ENCODE measurements around the gene PANX2. TPM values are rescaled to one million over a fixed set of nuclear protein-coding genes. Genes with fewer than 3 reads are reported as not detected.
A peak's percentile ranks its signal among the peaks of the same experiment; 100 is the strongest.

Gene PANX2
- total and polyA plus RNA-seq, 2 donors: 0.09 to 1.6 TPM

- no peak overlapping the region for H3K4me3 ChIP-seq (ENCODE audit: low read length in 2 of 2)
- H3K9me3 ChIP-seq (ENCODE audit: control insufficient read depth in 2 of 2, insufficient read depth in 1 of 2, low read length in 1 of 2): peaks cover 0 to 7% of the 10 kb centered on the region in 2 donors
- peaks cover 36 to 53% of the 10 kb centered on the region in 2 donors for H3K4me1 ChIP-seq (ENCODE audit: control insufficient read depth in 2 of 2, insufficient read depth in 2 of 2, low read length in 2 of 2)
- DNase-seq (ENCODE audit: low read depth in 6 of 9, low spot score in 9 of 9): no peak
- WGBS: 97% methylated on average over 44 of the region's 44 CpGs
- peaks cover 49 to 61% of the 10 kb centered on the region in 2 donors for H3K36me3 ChIP-seq (ENCODE audit: control insufficient read depth in 2 of 2, insufficient read depth in 2 of 2, low read length in 1 of 2)
- no peak overlapping the region for H3K27ac ChIP-seq (ENCODE audit: low read depth in 1 of 2, low read length in 1 of 2)
- H3K27me3 ChIP-seq (ENCODE audit: control insufficient read depth in 2 of 2, insufficient read depth in 1 of 2, low read length in 1 of 2): no peaks in the 10 kb centered on the region
Observed at GRCh38 chr22:50194037-50194805, 23.7 kb downstream of the PANX2 start.

- peaks cover 51 to 61% of the 10 kb centered on the region in 2 donors for H3K36me3 ChIP-seq (ENCODE audit: control insufficient read depth in 2 of 2, insufficient read depth in 2 of 2, low read length in 1 of 2)
- H3K9me3 ChIP-seq (ENCODE audit: control insufficient read depth in 2 of 2, insufficient read depth in 1 of 2, low read length in 1 of 2): peaks cover 0 to 4% of the 10 kb centered on the region in 2 donors
- H3K27me3 ChIP-seq (ENCODE audit: control insufficient read depth in 2 of 2, insufficient read depth in 1 of 2, low read length in 1 of 2): no peaks in the 10 kb centered on the region
- no peak for DNase-seq (ENCODE audit: low read depth in 6 of 9, low spot score in 9 of 9)
- no peak overlapping the region for H3K27ac ChIP-seq (ENCODE audit: low read depth in 1 of 2, low read length in 1 of 2)
- WGBS: 94% methylated on average over 18 of the region's 18 CpGs
- H3K4me3 ChIP-seq (ENCODE audit: low read length in 2 of 2): no peak overlapping the region
- H3K4me1 ChIP-seq (ENCODE audit: control insufficient read depth in 2 of 2, insufficient read depth in 2 of 2, low read length in 2 of 2): peaks cover 31 to 41% of the 10 kb centered on the region in 2 donors
Observed at GRCh38 chr22:50196256-50196655, 25.7 kb downstream of the PANX2 start.

GRCh38 chr22:50197000-50197800 is 26.7 kb downstream of the PANX2 start:
- WGBS: 92% methylated on average over 23 of the region's 23 CpGs
- no peak for DNase-seq (ENCODE audit: low read depth in 6 of 9, low spot score in 9 of 9)

GRCh38 chr22:50197856-50198623 is 27.5 kb downstream of the PANX2 start:
- Histone ChIP-seq H3K27me3 (ENCODE audit: control insufficient read depth in 2 of 2, insufficient read depth in 1 of 2, low read length in 1 of 2) (peaks cover 0 to 3% of the 10 kb centered on the region in 2 donors), H3K4me1 (ENCODE audit: control insufficient read depth in 2 of 2, insufficient read depth in 2 of 2, low read length in 2 of 2) (peaks cover 24 to 32% of the 10 kb centered on the region in 2 donors), H3K4me3 (ENCODE audit: low read length in 2 of 2) (no peak overlapping the region), H3K27ac (ENCODE audit: low read depth in 1 of 2, low read length in 1 of 2) (no peak overlapping the region), H3K9me3 (ENCODE audit: control insufficient read depth in 2 of 2, insufficient read depth in 1 of 2, low read length in 1 of 2) (no peaks in the 10 kb centered on the region), H3K36me3 (ENCODE audit: control insufficient read depth in 2 of 2, insufficient read depth in 2 of 2, low read length in 1 of 2) (peaks cover 51 to 58% of the 10 kb centered on the region in 2 donors)
- DNase-seq (ENCODE audit: low read depth in 6 of 9, low spot score in 9 of 9): no peak
- WGBS: 96% methylated on average over 61 of the region's 61 CpGs

More at GRCh38 chr22:50197000-50197800, 26.7 kb downstream of the PANX2 start:
- Histone ChIP-seq H3K27ac (ENCODE audit: low read depth in 1 of 2, low read length in 1 of 2) (no peak overlapping the region), H3K27me3 (ENCODE audit: control insufficient read depth in 2 of 2, insufficient read depth in 1 of 2, low read length in 1 of 2) (peaks cover 0 to 3% of the 10 kb centered on the region in 2 donors), H3K4me3 (ENCODE audit: low read length in 2 of 2) (no peak overlapping the region), H3K9me3 (ENCODE audit: control insufficient read depth in 2 of 2, insufficient read depth in 1 of 2, low read length in 1 of 2) (no peaks in the 10 kb centered on the region), H3K36me3 (ENCODE audit: control insufficient read depth in 2 of 2, insufficient read depth in 2 of 2, low read length in 1 of 2) (peaks cover 51 to 61% of the 10 kb centered on the region in 2 donors), H3K4me1 (ENCODE audit: control insufficient read depth in 2 of 2, insufficient read depth in 2 of 2, low read length in 2 of 2) (peaks cover 30 to 38% of the 10 kb centered on the region in 2 donors)

- no peaks in the 10 kb centered on the region for H3K9me3 ChIP-seq (ENCODE audit: control insufficient read depth in 2 of 2, insufficient read depth in 1 of 2, low read length in 1 of 2)
- DNase-seq (ENCODE audit: low read depth in 6 of 9, low spot score in 9 of 9): no peak
- H3K4me1 ChIP-seq (ENCODE audit: control insufficient read depth in 2 of 2, insufficient read depth in 2 of 2, low read length in 2 of 2): peaks cover 19 to 26% of the 10 kb centered on the region in 2 donors
- H3K27me3 ChIP-seq (ENCODE audit: control insufficient read depth in 2 of 2, insufficient read depth in 1 of 2, low read length in 1 of 2): peaks cover 0 to 3% of the 10 kb centered on the region in 2 donors
- no peak overlapping the region for H3K27ac ChIP-seq (ENCODE audit: low read depth in 1 of 2, low read length in 1 of 2)
- peaks cover 52 to 60% of the 10 kb centered on the region in 2 donors for H3K36me3 ChIP-seq (ENCODE audit: control insufficient read depth in 2 of 2, insufficient read depth in 2 of 2, low read length in 1 of 2)
- no peak overlapping the region for H3K4me3 ChIP-seq (ENCODE audit: low read length in 2 of 2)
- WGBS: 97% methylated on average over 16 of the region's 16 CpGs
Observed at GRCh38 chr22:50198624-50199017, 28.1 kb downstream of the PANX2 start.

- H3K36me3 ChIP-seq (ENCODE audit: control insufficient read depth in 2 of 2, insufficient read depth in 2 of 2, low read length in 1 of 2): peaks cover 49 to 53% of the 10 kb centered on the region in 2 donors
- WGBS: 96% methylated on average over 18 of the region's 18 CpGs
- peaks cover 19 to 22% of the 10 kb centered on the region in 2 donors for H3K4me1 ChIP-seq (ENCODE audit: control insufficient read depth in 2 of 2, insufficient read depth in 2 of 2, low read length in 2 of 2)
- H3K27me3 ChIP-seq (ENCODE audit: control insufficient read depth in 2 of 2, insufficient read depth in 1 of 2, low read length in 1 of 2): peaks cover 0 to 3% of the 10 kb centered on the region in 2 donors
- H3K9me3 ChIP-seq (ENCODE audit: control insufficient read depth in 2 of 2, insufficient read depth in 1 of 2, low read length in 1 of 2): no peaks in the 10 kb centered on the region
- no peak overlapping the region for H3K4me3 ChIP-seq (ENCODE audit: low read length in 2 of 2)
- no peak overlapping the region for H3K27ac ChIP-seq (ENCODE audit: low read depth in 1 of 2, low read length in 1 of 2)
- no peak for DNase-seq (ENCODE audit: low read depth in 6 of 9, low spot score in 9 of 9)
Observed at GRCh38 chr22:50199251-50199721, 28.8 kb downstream of the PANX2 start.

GRCh38 chr22:50199829-50200460 is 29.4 kb downstream of the PANX2 start:
- H3K27ac ChIP-seq (ENCODE audit: low read depth in 1 of 2, low read length in 1 of 2): peak overlapping the region; percentile 51 to 77
- peaks cover 44 to 46% of the 10 kb centered on the region in 2 donors for H3K36me3 ChIP-seq (ENCODE audit: control insufficient read depth in 2 of 2, insufficient read depth in 2 of 2, low read length in 1 of 2)
- 9% methylated on average over 34 of the region's 34 CpGs for WGBS
- peaks cover 17 to 19% of the 10 kb centered on the region in 2 donors for H3K4me1 ChIP-seq (ENCODE audit: control insufficient read depth in 2 of 2, insufficient read depth in 2 of 2, low read length in 2 of 2)
- peaks cover 0 to 3% of the 10 kb centered on the region in 2 donors for H3K27me3 ChIP-seq (ENCODE audit: control insufficient read depth in 2 of 2, insufficient read depth in 1 of 2, low read length in 1 of 2)
- peak in 1 of 9 donors; percentile 43 for DNase-seq (ENCODE audit: low read depth in 6 of 9, low spot score in 9 of 9)
- H3K9me3 ChIP-seq (ENCODE audit: control insufficient read depth in 2 of 2, insufficient read depth in 1 of 2, low read length in 1 of 2): no peaks in the 10 kb centered on the region
- H3K4me3 ChIP-seq (ENCODE audit: low read length in 2 of 2): peak overlapping the region; percentile 52 to 87

- H3K9me3 ChIP-seq (ENCODE audit: control insufficient read depth in 2 of 2, insufficient read depth in 1 of 2, low read length in 1 of 2): no peaks in the 10 kb centered on the region
- under 1% methylated on average over 105 of the region's 105 CpGs for WGBS
- peaks cover 40% of the 10 kb centered on the region in 2 donors for H3K36me3 ChIP-seq (ENCODE audit: control insufficient read depth in 2 of 2, insufficient read depth in 2 of 2, low read length in 1 of 2)
- peak within 1 kb of the TSS; percentile 51 to 77 for H3K27ac ChIP-seq (ENCODE audit: low read depth in 1 of 2, low read length in 1 of 2)
- H3K27me3 ChIP-seq (ENCODE audit: control insufficient read depth in 2 of 2, insufficient read depth in 1 of 2, low read length in 1 of 2): peaks cover 0 to 3% of the 10 kb centered on the region in 2 donors
- H3K4me1 ChIP-seq (ENCODE audit: control insufficient read depth in 2 of 2, insufficient read depth in 2 of 2, low read length in 2 of 2): peaks cover 16 to 19% of the 10 kb centered on the region in 2 donors
- peak within 1 kb of the TSS; percentile 52 to 87 for H3K4me3 ChIP-seq (ENCODE audit: low read length in 2 of 2)
- DNase-seq (ENCODE audit: low read depth in 6 of 9, low spot score in 9 of 9): peak in 8 of 9 donors; percentile 63 to 93 (median 84)
Observed at GRCh38 chr22:50200461-50201190, 30.1 kb downstream of the PANX2 start, which contains the start of gene SELENOO. Gene SELENOO, plus strand, starts transcription at chr22:50201011. Its CDS starts 26 bp downstream, at chr22:50201037.
